Left lung (tissue), 10 donors: ENCODE data around the gene ZNF865. TPM values are rescaled to one million over a fixed set of nuclear protein-coding genes. Genes with fewer than 3 reads are reported as not detected.

Source experiments
- ATAC-seq: fragments of 200-7000 bp; cut with Tn5 transposase; one replicate; pipeline ENCODE4 v1.9.1; 2020; ENCODE audit warnings: moderate library complexity
- DNase-seq, 4 donors: peaks; one replicate each; pipeline ENCODE4 v3.0.0-alpha.2; 2013 to 2020
- H3K27ac ChIP-seq, 2 donors: fragments of 200-600 bp; sonication (generic) in 1 of 2; one replicate each; pipeline versions ENCODE4 v1.5.0 to v1.8.0; 2020 to 2021
- H3K27me3 ChIP-seq, 2 donors: fragments of 200-600 bp; sonication (generic) in 1 of 2; one replicate each; pipeline versions ENCODE4 v1.5.0 to v1.8.0; 2020 to 2021
- H3K36me3 ChIP-seq, 2 donors: fragments of 200-600 bp; sonication (generic) in 1 of 2; one replicate each; pipeline versions ENCODE4 v1.5.0 to v1.8.0; 2020 to 2021
- H3K4me1 ChIP-seq, 2 donors: fragments of 200-600 bp; one replicate each; pipeline ENCODE4 v1.8.0; 2021
- H3K4me3 ChIP-seq, 2 donors: fragments of 200-600 bp; sonication (generic) in 1 of 2; one replicate each; pipeline versions ENCODE4 v1.5.0 to v1.8.0; 2020 to 2021; ENCODE audit warnings: mild to moderate bottlenecking in 1 of 2
- H3K9me3 ChIP-seq, 2 donors: fragments of 200-600 bp; sonication (generic) in 1 of 2; one replicate each; pipeline versions ENCODE4 v1.5.0 to v1.8.0; 2020 to 2021
- CTCF ChIP-seq, 2 donors: fragments of 200-600 bp; sonication (generic) in 1 of 2; IDR thresholded peaks; one replicate each; pipeline versions ENCODE4 v1.5.0 to v1.8.0; 2021; ENCODE audit warnings: antibody characterized with exemption in 2 of 2
- intact Hi-C, 2 donors: fragments of 100-400 bp; cut with DNase I; formaldehyde crosslinking; loops; one replicate each; pipeline versions ENCODE4 v1.11.2 to v1.14.2; 2022
- polyA plus RNA-seq, 6 donors: library from polyadenylated mRNA; unstranded; fragments of 120-200 nt; gene quantifications; one replicate each; pipeline ENCODE4 v1.2.1, GENCODE V29; 2013; ENCODE audit not compliant: insufficient read length in 6 of 6
- total RNA-seq, 2 donors: library from RNA; stranded (reverse); fragmentation: NEBNext Ultra II Directional; extraction: Animal tissue kit (Norgen Biotek cat#: 25700); gene quantifications; one replicate each; pipeline ENCODE4 v1.2.1, GENCODE V29; 2021
- donor health status: DM: no; HTN: yes; CAD: no.
- donor health status: DM: no; HTN: no; CAD: no.

Gene ZNF865
- total and polyA plus RNA-seq, 8 donors, result 5.9 to 16.1 (median 10.0) TPM

- intact Hi-C loops, result no loop called here
- Histone ChIP-seq H3K4me3 (no peak overlapping the region), H3K36me3 (no peaks in the 10 kb centered on the region), H3K27me3 (no peaks in the 10 kb centered on the region), H3K27ac (no peak overlapping the region), H3K4me1 (peaks cover 8 to 40% of the 10 kb centered on the region in 2 donors), H3K9me3 (no peaks in the 10 kb centered on the region)
- DNase-seq, result peak in 3 of 4 donors; percentile 79 to 92 (median 80)
- ATAC-seq, result peak; percentile 88
- peak; percentile 86 to 90 for TF ChIP-seq CTCF (IDR thresholded peaks at IDR 0.05)
Measured at GRCh38 chr19:55632463-55632834, 27.0 kb downstream of the ZNF865 start.

GRCh38 chr19:55633861-55634260 is 28.4 kb downstream of the ZNF865 start:
- intact Hi-C loops, result no loop called here
- no peak for TF ChIP-seq CTCF (IDR thresholded peaks at IDR 0.05)
- DNase-seq (peak in 1 of 4 donors; percentile 41), ATAC-seq (no peak)
- Histone ChIP-seq H3K9me3 (no peaks in the 10 kb centered on the region), H3K36me3 (no peaks in the 10 kb centered on the region), H3K27ac (peak overlapping the region; percentile 84 to 95), H3K4me1 (peaks cover 8 to 47% of the 10 kb centered on the region in 2 donors), H3K27me3 (no peaks in the 10 kb centered on the region), H3K4me3 (peak overlapping the region in 1 of 2 donors; percentile 87)

- H3K27ac ChIP-seq, result peak overlapping the region; percentile 84 to 95
- ATAC-seq (no peak), DNase-seq (peak in 1 of 4 donors; percentile 70)
- no peaks in the 10 kb centered on the region for H3K36me3 ChIP-seq
- TF ChIP-seq CTCF (IDR thresholded peaks at IDR 0.05), result no peak
- intact Hi-C loops, result no loop called here
- no peaks in the 10 kb centered on the region for H3K9me3 ChIP-seq
- no peaks in the 10 kb centered on the region for H3K27me3 ChIP-seq
- peak overlapping the region; percentile 76 to 87 for H3K4me3 ChIP-seq
- peaks cover 14 to 60% of the 10 kb centered on the region in 2 donors for H3K4me1 ChIP-seq
Measured at GRCh38 chr19:55635334-55635717, 29.9 kb downstream of the ZNF865 start.

GRCh38 chr19:55635856-55636440 is 30.5 kb downstream of the ZNF865 start:
- H3K4me3 ChIP-seq, result peak overlapping the region; percentile 76 to 87
- no peak for TF ChIP-seq CTCF (IDR thresholded peaks at IDR 0.05)
- intact Hi-C loops, result no loop called here
- DNase-seq (peak in 1 of 4 donors; percentile 9), ATAC-seq (no peak)
- H3K27me3 ChIP-seq, result no peaks in the 10 kb centered on the region
- no peaks in the 10 kb centered on the region for H3K36me3 ChIP-seq
- H3K4me1 ChIP-seq, result peaks cover 17 to 66% of the 10 kb centered on the region in 2 donors
- peak overlapping the region in 1 of 2 donors; percentile 95 for H3K27ac ChIP-seq
- no peaks in the 10 kb centered on the region for H3K9me3 ChIP-seq

- no peak overlapping the region for H3K27ac ChIP-seq
- H3K4me3 ChIP-seq, result no peak overlapping the region
- H3K27me3 ChIP-seq, result peaks cover 0 to under 1% of the 10 kb centered on the region in 2 donors
- intact Hi-C loops, result no loop called here
- DNase-seq (no peak), ATAC-seq (no peak)
- H3K36me3 ChIP-seq, result no peaks in the 10 kb centered on the region
- no peak for TF ChIP-seq CTCF (IDR thresholded peaks at IDR 0.05)
- no peaks in the 10 kb centered on the region for H3K9me3 ChIP-seq
- H3K4me1 ChIP-seq, result peaks cover 17 to 70% of the 10 kb centered on the region in 2 donors
Measured at GRCh38 chr19:55636723-55637122, 31.3 kb downstream of the ZNF865 start.
